HG02759 (cell line): ENCODE data around the gene TCTN1.
"Not testable (repeated sequence)": the region's sequence is repeated elsewhere in the genome, so short reads cannot be mapped to it uniquely, and the experiment has no call there.

Source experiments
- ATAC-seq: cut with Tn5 transposase; IDR thresholded peaks from one replicate; pipeline ENCODE4 v1.9.1; 2021; ENCODE audit warnings: mild to moderate bottlenecking, moderate library complexity; ENCODE audit not compliant: unreplicated experiment

Gene TCTN1

DNA sequence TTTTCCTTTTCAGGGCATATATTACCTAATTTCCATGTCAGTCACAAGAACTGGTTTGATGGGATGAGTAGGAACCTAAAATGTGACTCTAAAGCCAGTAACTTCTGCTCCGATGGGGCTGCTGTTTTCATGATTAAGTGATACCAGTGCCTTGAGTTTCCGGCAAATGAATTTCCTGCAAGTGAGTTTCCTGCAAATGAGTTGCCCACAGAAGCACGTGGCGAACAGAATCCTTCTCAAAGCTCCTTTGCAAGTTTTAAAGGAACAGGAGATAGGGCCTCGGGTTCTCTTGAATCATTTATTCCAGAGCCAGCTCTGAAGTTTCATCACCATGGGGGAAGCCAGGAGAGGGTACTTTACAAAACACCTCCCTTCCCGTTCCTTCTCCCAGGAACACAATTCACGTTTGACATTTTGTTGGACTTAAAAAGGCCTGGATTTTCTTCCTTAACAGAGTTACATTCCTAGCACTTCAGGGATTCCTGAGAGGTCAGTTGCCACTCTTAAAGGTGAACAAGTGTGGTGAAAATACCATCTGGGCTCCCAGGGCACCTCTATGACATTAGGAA is 28.6 kb upstream of the TCTN1 start:
- no peak for ATAC-seq

DNA sequence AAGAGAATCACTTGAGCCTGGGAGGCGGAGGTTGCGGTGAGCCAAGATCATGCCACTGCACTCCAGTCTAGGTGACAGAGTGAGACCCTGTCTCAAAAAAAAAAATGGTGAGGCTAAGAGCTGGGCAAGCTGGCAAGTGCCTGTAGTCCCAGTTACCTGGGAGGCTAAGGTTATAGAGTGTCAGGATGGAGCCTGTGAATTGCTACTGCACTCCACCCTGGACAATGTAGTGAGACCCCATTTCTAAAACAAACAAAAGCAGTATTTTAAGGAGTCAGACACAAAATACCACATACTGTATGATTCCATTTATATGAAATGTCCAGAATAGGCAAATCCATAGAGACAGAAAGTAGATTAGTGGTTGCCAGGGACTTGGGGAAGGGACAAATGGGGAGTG is 26.8 kb upstream of the TCTN1 start:
- not testable (repeated sequence) for ATAC-seq

GRCh38 chr12:110590059-110590458 is 23.9 kb upstream of the TCTN1 start:
- no peak for ATAC-seq

DNA sequence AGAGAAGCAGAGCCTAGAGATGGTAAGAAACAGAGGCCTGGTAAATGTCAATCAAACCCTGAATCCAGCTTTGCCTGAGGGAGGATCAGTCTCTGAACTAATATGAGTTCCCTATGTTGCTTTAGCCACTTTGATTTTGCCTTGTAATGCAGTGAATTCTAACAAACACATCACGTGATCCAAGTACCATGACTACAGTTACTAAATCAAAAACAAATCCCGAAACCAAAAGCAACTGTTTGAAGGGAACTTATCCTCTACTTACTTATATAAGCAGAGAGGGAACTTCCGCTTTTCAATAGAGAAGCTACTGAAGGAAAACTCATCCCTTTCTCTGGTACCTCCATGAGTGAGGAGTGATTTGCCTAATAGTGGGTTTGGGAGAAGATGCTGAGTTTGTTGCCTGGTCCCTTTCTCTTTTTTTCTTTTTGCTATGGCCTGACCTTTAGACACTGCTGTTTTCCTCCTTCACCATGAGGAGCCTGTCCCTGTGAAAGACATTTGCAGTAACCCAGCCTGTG is 23.1 kb upstream of the TCTN1 start:
- peak; percentile 79 for ATAC-seq

GRCh38 chr12:110591451-110592051 is 22.4 kb upstream of the TCTN1 start:
- ATAC-seq: no peak

- no peak for ATAC-seq
Observed at GRCh38 chr12:110592078-110592477, 21.9 kb upstream of the TCTN1 start.

GRCh38 chr12:110592919-110593318 is 21.0 kb upstream of the TCTN1 start:
- not testable (repeated sequence) for ATAC-seq

DNA sequence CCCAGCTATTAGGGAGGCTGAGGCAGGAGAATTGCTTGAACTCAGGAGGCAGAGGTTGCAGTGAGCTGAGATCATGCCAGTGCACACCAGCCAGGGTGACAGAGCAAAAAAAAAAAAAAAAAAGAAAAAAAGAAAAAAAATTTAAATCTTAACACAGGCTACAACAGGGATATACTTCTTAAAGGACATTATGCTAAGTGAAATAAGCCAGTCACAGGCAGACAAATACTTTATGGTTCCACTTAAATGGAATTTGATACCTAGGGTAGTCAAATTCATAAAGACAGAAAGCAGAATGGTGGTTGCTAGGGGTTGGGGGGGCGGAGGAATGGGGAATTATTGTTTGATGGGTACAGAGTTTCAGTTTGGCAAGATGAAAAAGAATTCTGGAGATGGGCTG is 16.0 kb upstream of the TCTN1 start:
- no peak for ATAC-seq

DNA sequence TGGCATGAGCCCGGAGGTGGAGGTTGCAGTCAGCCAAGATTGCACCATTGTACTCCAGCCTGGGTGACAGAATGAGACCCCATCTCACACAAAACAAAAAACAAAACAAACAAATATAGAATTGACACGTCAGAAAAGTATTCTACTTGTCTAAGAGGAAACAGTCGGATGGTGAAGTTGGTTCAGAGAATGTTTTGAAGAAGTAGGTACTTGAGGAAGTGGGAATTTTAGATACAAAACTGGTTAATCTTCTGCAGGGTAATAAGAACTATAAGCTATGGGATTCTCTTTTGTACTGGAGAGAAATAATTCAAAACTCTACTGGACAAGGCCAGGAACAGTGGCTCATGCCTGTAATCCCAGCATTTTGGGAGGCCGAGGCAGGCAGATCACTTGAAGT is 14.6 kb upstream of the TCTN1 start:
- no peak for ATAC-seq

DNA sequence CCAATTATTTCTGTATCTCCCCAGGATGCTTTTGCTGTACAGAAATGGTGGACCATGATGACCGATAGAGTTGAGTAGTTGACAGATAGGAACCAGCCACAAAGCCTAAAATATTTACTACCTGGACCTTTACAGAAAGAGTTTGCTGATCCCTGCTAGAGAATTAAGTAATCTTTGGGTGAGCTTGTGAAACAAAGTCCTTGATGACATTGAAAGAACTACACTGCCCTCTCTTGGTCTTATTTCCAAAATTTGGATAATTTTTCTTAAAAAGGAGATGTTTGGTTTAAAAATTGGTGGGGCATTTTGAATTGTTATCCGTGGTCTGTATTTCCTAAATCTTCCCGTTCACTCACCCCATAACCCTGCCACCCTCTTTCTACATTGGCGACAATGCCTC is 13.7 kb upstream of the TCTN1 start:
- no peak for ATAC-seq

GRCh38 chr12:110602085-110602814 is 11.7 kb upstream of the TCTN1 start:
- not testable (repeated sequence) for ATAC-seq

- no peak for ATAC-seq
Observed at GRCh38 chr12:110606253-110606611, 7.7 kb upstream of the TCTN1 start.

DNA sequence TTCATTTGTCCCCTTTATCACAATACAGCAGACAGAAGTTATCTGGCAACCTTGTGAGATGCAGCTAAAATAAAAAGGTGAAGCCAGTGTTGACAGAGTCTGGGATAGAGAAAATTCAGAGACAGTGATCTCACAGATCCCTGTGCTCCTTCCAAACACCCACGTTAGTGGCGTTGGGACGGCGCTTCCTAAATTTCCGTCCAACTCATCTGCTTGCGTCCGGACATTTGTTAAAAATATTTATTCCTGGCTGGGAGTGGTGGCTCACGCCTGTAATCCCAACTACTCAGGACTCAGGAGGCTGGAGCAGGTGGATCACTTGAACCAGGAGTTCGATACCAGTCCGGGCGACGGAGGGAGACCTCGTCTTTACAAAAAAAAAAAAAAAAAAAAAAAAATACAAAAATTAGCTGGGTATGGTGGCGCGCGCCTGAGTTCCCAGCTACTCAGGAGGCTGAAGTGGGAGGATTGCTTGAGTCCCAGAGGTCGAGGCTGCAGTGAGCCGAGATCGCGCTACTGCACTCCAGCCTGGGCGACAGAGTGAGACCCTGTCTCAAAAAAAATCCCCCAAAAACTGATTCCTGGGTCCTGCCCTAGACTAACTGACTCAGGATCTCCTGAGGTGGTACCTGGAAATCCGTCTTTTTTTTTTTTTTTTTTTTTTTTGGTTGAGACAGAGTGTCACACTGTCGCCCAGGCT is 708 bp upstream of the TCTN1 start:
- ATAC-seq: no peak

- no peak for ATAC-seq
Observed at GRCh38 chr12:110615171-110615570, 1.2 kb downstream of the TCTN1 start.

- ATAC-seq: no peak
Observed at GRCh38 chr12:110616471-110617115, 2.7 kb downstream of the TCTN1 start.

DNA sequence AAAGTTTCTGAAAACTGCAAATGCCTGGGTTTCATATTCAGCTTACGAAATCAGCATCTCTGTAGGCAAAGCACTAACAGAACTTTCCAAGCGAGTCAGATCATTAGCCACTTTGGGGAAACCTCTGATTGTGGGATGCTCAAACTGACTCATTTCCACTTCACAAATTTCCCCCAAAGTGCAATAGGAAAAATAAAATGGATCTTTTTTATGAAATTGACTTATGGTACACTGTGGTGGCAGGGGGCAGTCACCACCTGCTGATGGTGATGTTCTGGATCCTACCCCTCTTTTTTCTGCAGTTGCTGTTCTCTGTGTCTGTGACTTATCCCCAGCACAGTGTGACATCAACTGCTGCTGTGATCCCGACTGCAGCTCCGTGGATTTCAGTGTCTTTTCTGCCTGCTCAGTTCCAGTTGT is 5.6 kb downstream of the TCTN1 start:
- ATAC-seq: peak; percentile 55

GRCh38 chr12:110622582-110622981 is 8.7 kb downstream of the TCTN1 start:
- ATAC-seq: no peak

DNA sequence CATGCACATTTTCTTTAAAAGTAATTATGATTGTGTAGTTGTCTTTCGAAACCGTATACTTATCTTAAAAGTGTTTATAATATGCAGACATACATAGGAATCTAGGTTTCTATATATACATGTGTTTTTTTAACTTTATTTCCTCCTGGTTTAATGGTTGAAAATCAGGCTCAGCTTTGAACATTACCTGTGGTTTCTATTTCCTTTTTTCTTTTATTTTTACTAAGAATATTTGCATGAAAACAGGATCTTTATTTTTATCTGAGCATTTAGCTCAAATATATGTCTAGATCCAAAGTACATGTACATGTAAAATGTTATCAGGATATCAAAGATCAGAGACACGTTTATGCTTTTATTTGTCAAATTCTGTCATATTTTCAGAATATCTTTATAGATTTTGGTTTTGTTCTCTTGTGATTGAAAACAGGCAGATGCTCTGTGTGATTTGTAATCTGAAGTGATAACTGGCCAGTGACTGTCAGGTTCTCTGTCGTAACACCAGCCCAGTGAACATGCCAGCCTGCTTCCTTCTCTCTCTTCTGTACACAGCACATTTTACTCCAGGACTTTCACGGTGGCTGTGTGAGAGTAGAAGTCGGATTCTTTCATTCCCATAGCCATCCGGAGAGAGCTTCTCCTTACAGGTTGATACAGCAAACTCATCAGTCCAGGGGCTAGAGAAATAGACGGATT is 13.7 kb downstream of the TCTN1 start:
- no peak for ATAC-seq

GRCh38 chr12:110635055-110635454 is 21.1 kb downstream of the TCTN1 start:
- ATAC-seq: no peak

GRCh38 chr12:110636516-110636915 is 22.6 kb downstream of the TCTN1 start:
- ATAC-seq: no peak
